HG02938 (cell line): Measurements from ENCODE around the gene PYGO2.

Experiments used
- ATAC-seq: cut with Tn5 transposase; IDR thresholded peaks from one replicate; pipeline ENCODE4 v1.9.1; 2021; ENCODE audit warnings: mild to moderate bottlenecking, moderate library complexity; ENCODE audit not compliant: unreplicated experiment

PYGO2 gene

GRCh38 chr1:154962795-154963330 is 1.3 kb upstream of the PYGO2 start:
- ATAC-seq, result no peak

DNA sequence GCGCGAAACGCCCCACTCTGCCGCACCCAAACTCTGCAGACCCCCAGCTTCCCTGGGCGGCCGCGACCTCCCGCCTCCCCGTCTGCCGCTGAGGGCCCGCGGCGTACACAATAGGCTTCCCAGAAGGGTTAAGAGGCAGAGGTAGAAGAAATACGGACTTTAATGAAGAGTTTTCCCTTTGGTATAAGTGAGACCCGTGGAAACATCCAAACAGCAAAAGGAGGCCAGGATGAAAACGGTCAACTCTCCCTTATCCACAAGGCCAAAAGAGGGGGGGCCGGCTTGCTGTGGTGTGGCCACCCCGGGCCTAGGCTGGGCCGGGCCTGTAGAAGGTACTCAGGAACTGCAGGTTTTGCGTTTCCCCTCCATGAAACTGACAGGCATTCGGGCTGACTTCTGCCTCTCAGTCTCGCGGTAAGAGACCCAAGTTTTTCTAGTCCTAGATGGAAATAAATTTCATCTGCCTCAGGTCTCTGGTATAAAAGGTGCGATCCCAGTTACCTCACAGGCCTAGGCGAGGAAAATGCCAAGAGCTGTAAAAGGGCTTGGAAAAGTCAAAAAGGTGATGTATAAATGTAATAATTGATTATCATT is 671 bp upstream of the PYGO2 start:
- peak; percentile 13 for ATAC-seq

DNA sequence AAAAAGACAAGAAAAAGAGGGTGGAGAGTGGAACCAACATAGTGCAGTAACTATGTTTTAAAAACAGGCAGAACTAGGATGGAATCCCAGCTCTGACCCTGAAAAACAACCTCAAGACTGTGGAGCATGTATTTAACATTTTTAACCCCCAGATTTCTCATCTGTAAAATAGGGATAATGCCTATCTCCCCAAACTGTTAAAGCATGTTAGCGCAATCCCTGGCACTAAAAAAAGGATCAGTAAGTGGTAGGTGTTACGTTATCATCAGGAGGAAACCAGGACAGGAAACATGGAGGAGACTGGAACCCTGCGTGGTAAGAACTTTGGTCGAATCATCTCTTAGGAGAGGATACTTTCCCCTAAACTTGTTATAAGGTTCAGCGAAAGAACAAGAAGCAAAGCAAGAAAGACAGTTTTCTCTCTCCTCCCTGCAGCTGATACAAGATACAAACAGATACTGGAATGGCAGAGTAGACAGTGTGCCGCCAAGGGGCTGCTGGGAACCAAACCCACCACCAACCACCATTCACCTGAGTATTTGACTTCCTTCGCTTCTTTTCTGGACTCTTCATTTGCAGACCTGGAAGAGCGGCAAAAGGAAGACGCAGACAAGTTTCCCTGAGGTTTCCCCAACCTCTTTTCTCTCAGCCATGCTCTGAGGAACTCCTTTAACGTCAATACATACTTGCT is 991 bp downstream of the PYGO2 start:
- no peak for ATAC-seq

GRCh38 chr1:154959426-154959780 is 2.2 kb downstream of the PYGO2 start:
- no peak for ATAC-seq

GRCh38 chr1:154958681-154959425 is 2.7 kb downstream of the PYGO2 start:
- ATAC-seq, result no peak

DNA sequence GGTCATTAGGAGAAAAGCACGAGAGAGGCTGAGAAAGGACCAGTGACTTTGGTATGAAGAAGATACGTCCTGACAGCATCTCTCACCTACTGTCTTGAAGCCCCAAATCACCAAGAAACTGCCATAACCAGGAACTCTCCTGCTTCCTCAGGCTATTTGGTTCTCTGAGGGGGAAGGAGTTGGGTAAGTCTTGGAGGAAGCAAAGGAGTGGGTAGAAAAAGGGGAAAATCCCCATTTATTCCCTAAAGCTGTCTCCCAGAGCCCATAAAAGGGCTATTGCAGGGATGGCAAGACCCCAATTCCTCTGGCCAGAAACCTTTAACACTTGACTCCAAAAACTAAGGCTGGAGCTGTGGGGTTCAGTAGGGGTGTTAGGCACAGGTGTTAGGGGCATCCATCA is 3.5 kb downstream of the PYGO2 start:
- ATAC-seq, result no peak

- no peak for ATAC-seq
Measured at GRCh38 chr1:154957091-154957657, 4.4 kb downstream of the PYGO2 start.

GRCh38 chr1:154956544-154956941 is 5.0 kb downstream of the PYGO2 start:
- ATAC-seq, result no peak

- no peak for ATAC-seq
Measured at GRCh38 chr1:154955718-154956543, 5.7 kb downstream of the PYGO2 start, which contains the start of gene PBXIP1. Gene PBXIP1, minus strand, starts transcription at chr1:154956099. Its CDS starts 2,378 bp downstream, at chr1:154953721.

DNA sequence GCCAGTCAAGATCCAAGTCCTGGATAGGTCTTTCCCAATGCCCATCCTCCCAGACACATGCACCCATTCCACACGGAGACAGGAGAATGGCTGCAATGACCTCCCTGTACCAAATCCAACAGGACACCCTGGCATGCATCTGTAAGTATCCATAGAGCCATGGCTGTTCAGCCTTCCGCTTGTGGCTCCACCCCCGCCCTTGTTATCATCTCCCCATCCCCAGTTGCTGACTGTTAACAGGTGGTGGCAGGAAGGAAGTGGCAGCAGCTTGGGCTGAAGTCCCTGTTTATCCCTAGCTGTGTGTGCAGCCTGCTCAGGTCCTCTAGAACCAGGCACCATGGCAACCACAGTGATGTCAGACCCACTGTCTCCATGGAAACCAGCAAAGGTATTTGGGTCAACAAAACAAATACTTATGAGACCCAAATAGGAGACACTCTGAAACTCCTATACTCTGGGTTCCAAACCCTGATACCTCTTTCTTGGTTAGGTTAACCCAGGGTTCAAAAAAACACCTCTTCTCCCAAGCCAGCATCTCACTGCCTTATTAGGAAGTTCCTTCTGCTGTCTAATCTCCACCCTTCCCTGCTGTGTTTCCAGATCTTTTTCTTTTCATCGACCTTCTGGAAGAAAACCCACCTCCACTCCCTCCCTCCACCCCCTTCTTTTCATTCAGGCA is 6.4 kb downstream of the PYGO2 start:
- ATAC-seq, result peak; percentile 77

DNA sequence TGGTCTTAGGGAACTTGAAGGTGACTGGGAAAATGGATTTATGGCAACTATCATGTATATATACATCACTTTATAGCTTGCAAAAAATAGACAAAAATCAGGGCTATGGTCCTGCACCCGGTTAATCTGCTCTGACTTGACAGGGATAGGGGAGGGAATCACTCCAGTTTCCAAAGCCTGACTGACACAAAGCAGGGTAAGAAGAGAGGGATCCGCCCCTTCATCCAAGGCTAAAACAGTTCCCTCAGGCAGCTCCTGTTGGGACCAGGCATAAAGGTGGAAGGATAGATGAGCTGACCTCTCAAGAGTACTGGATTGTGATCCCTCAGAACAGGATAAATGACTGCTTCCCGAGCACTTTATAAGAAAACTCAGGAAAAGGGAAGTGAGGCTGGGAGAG is 7.0 kb downstream of the PYGO2 start:
- no peak for ATAC-seq

DNA sequence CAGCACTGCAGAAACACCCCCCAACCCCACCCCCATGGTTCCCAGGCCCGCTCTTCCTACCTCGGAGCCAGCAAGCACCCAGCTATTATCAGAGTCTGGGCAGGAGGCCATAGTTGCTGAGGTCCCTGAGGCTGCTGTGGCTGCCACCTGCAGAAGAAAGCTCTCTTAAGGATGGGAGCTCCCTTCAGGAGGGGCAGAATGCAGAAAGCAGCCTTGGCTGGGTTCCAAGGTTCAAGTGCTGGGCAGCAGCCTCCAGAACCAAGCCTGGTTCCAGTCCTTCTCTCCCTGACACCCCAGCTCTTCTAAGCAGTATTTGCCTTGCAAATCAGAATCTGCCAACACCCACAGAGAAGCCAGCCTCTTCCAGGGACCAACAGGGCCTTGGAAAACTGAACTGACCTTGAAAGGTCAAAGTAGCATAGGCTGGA is 8.0 kb downstream of the PYGO2 start:
- no peak for ATAC-seq

GRCh38 chr1:154952664-154953063 is 8.9 kb downstream of the PYGO2 start:
- no peak for ATAC-seq

DNA sequence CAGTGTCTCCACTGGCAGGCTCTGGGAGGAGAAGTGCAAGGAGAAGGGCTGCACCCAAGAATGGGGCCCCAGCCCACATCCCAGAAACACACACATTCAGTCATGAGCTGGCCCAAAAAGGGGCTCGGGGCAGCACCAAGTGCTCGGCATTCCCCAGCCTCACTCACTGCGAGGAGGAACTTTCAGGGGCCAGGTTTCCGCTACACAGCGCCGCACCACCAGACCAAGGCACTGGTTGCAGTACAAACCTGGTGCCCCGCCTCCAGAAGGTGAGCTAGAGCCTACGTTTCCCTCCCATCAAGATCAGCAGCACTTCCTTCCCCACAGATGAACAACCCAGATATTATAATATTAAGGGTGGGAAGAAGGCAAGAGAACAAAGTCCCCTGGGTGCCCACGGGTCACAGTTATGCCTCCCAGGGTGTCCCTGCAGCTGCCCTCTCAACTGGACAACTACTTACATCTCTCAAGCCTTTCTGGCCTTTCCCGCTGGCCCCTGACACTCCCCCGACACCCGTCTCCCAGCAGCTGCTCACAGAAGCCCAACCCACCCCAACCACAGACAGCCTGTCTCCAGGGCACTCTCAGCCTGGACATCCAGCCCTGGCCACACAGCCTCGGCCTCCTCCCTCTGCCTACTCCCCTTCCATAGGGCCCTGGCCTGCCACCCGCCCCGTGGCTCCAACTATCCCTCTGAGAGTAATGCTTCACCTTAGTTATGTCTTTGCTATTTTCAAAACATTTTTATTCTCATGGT is 9.5 kb downstream of the PYGO2 start:
- ATAC-seq, result no peak

GRCh38 chr1:154948079-154948478 is 13.5 kb downstream of the PYGO2 start:
- ATAC-seq, result no peak

DNA sequence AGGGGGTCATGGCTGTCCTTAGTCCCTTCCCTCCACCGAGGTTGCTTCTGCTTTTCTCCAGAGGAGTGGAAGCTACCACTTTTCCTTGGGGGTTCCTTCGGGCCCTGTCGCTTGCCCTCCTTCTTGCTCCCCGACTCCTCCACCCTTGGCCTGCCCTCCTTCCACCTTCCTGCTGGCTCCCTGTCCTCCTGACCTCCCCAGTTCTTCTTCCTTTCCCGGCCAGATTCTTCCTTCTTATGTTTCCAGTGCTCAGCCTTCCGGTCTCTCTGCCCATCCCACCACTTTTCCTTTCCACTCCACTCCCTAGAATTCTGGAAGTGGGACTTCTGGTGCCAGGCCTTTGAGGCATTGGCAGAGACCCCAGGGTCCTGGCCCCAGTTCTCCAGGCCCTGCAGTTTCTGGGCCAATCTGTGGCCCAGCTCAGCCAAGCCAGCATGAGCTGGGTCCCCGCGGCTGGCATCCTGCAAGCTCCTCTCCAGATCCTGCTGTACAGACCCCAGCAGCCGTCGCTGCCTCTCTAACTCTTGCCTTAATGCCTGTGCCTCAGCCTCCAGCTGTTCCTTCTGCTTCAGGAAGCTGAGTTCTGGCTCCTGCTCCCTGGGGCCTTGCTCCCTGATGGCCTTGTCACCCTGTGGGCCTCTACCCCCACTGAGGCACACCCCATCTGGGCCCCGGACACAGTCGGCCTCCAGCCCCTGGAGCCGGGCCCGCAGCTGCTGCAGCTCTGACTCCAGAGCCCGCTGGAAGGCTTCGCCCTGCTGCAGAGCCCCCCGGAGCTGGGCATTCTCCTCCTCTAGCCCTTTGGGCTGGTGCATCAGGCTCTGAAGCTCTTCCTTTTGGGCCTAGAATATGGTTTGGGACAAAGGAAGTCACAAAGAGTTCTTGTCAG is 15.4 kb downstream of the PYGO2 start:
- no peak for ATAC-seq

DNA sequence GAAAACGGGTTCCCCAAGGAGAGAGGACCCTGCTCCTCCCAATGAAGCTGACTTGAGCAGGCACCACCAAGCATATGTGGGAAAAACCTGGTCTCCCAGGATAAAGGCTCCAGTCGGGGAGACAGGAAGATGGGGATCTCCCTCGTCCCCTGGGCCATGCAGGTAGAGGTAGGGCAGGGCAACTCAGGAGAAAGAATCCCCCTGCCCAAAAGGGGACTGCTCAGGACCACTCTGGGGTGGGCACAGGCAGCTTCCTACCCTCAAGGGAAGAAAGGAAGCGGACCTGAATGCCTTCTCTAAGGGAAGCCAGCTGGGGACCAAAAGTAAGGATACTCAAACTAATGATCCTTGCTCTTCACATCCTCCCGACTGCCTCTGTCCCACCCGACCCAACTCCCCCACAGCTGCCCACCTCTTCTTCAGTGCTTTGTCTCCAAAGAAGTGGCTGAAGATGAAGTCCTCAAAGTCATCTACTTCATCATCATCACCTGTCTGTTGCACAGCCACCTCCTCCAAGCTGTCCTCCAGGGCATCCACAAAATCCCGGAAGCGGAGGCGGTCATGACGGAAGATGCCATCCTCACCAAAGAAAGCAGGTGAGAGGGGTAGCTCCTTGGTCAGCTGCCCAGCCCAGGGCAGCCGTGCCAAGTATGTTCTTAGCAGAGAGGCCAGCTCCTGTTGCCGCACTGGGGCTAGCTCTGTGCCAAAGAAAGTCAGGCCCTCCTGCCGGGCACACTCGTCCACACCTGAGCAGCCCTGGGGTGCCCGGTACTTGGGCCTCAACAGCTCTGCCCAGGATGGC is 16.2 kb downstream of the PYGO2 start:
- ATAC-seq, result no peak
